ENCODE data around the gene VANGL2.

- TF ChIP-seq YY1 (IDR thresholded peaks at IDR 0.05; ENCODE audit: insufficient read depth, insufficient read length) (no peak), ZNF274 (IDR thresholded peaks at IDR 0.05; ENCODE audit: low read depth, low read length) (no peak), SUZ12 (IDR thresholded peaks at IDR 0.05; ENCODE audit: extremely low read depth, insufficient read depth, insufficient read length) (no peak)
Observed at GRCh38 chr1:160460214-160460642, 59.9 kb downstream of the VANGL2 start.
